ENCODE results near the gene MFAP4. TPM values are rescaled to one million over a fixed set of nuclear protein-coding genes. Genes with fewer than 3 reads are reported as not detected.

MFAP4 gene
- total and polyA plus RNA-seq, 2 donors (not counting 1 experiment from before 2014, with no cell fraction given): not detected

DNA sequence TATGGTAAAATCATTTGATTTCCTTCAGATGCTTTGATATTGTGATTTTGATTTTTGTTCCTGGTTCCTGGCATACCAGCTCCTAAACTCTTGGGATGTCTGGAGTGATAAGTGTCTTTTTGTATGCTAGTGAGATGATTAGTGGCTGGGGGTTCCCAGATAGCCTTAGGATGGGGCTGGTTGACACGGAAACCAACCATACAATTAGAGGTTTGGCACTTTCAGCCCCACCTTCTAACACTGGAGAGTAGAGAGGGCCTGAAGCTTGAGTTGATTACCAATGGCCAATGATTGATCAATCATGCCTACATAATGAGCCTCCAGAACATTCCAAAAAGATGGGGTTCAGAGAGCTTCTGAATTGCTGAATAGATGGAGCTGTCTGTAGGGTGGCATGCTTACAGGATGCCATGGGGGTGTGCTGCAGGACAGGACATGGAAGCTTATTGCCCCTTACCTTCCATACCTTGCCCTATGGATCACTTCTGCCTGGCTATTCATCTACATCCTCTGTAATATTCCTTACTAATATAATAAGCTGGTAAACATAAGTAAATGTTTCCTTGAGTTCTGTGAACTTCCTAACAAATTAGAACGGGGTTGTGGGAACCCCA is 46.8 kb upstream of the MFAP4 start:
- peak; percentile 20 for DNase-seq
- intact Hi-C loops (cut with micrococcal nuclease): no loop called here
- Mint-ChIP-seq H3K27ac (no peak overlapping the region), H3K27me3 (peaks cover 3% of the 10 kb centered on the region), H3K4me1 (no peaks in the 10 kb centered on the region), H3K4me3 (no peak overlapping the region), H3K9me3 (ENCODE audit: insufficient read depth) (no peaks in the 10 kb centered on the region)
- Histone ChIP-seq H3K4me1 (ENCODE audit: control insufficient read depth in 2 of 2, insufficient read depth in 2 of 2, low read length in 2 of 2) (no peaks in the 10 kb centered on the region), H3K27ac (ENCODE audit: low read length in 2 of 2) (no peak overlapping the region), H2AFZ (ENCODE audit: insufficient read depth, low read depth, low read length, poor library complexity, severe bottlenecking) (no peak overlapping the region), H4K20me1 (ENCODE audit: control insufficient read depth, insufficient read depth, low read length, poor library complexity, severe bottlenecking) (no peaks in the 10 kb centered on the region), H3K79me2 (ENCODE audit: control insufficient read depth, insufficient read depth, low read length) (no peaks in the 10 kb centered on the region), H3K36me3 (replicated peaks in 1 of 2; ENCODE audit: control extremely low read depth in 1 of 2, control insufficient read depth in 1 of 2, extremely low read depth in 1 of 2, insufficient read depth in 2 of 2, low read length in 1 of 2) (no peaks in the 10 kb centered on the region), H3K4me3 (ENCODE audit: control extremely low read depth in 1 of 5, extremely low read depth in 1 of 5, insufficient read depth in 1 of 5, low read depth in 2 of 5, low read length in 4 of 5) (no peak overlapping the region), H3K4me2 (replicated peaks; ENCODE audit: low read depth, low read length, poor library complexity, severe bottlenecking) (no peak overlapping the region), H3K9ac (ENCODE audit: low read length) (no peak overlapping the region), H3K9me3 (ENCODE audit: control extremely low read depth in 1 of 3, control insufficient read depth in 2 of 3, insufficient read depth in 1 of 3, low read length in 2 of 3) (no peaks in the 10 kb centered on the region), H3K27me3 (replicated peaks in 1 of 4; ENCODE audit: control extremely low read depth in 1 of 4, control insufficient read depth in 3 of 4, insufficient read depth in 4 of 4, low read length in 3 of 4) (peaks cover 0 to 2% (median 0%) of the 10 kb centered on the region in 4 experiments)
- TF ChIP-seq CTCF (IDR thresholded peaks at IDR 0.05): peak; percentile 12
- TF ChIP-seq EZH2 (IDR thresholded peaks at IDR 0.05; ENCODE audit: borderline replicate concordance, insufficient read depth, low read depth, low read length, poor library complexity, severe bottlenecking): no peak
- CTCF ChIA-PET: interaction anchor here (0.7 to 2.1 kb wide), 6 partner anchors 9 to 332 kb away, joined by 3 to 22 read pairs (median 4); partner anchors contain the start of gene B9D1
- WGBS (ENCODE audit: insufficient coverage): 100% methylated on average over 1 of the region's 2 CpGs
- POLR2A ChIA-PET: no interaction called here
- ATAC-seq (ENCODE audit: low read depth): no peak

GRCh38 chr17:19433255-19433654 is 46.3 kb upstream of the MFAP4 start:
- WGBS (ENCODE audit: insufficient coverage): 92% methylated on average over 1 of the region's 5 CpGs
- Mint-ChIP-seq H3K4me1 (no peaks in the 10 kb centered on the region), H3K9me3 (ENCODE audit: insufficient read depth) (no peaks in the 10 kb centered on the region), H3K4me3 (no peak overlapping the region), H3K27ac (no peak overlapping the region), H3K27me3 (peaks cover 3% of the 10 kb centered on the region)
- Histone ChIP-seq H3K27me3 (replicated peaks in 1 of 4; ENCODE audit: control extremely low read depth in 1 of 4, control insufficient read depth in 3 of 4, insufficient read depth in 4 of 4, low read length in 3 of 4) (peaks cover 0 to 2% (median 0%) of the 10 kb centered on the region in 4 experiments), H4K20me1 (ENCODE audit: control insufficient read depth, insufficient read depth, low read length, poor library complexity, severe bottlenecking) (no peaks in the 10 kb centered on the region), H3K27ac (ENCODE audit: low read length in 2 of 2) (no peak overlapping the region), H3K4me1 (ENCODE audit: control insufficient read depth in 2 of 2, insufficient read depth in 2 of 2, low read length in 2 of 2) (no peaks in the 10 kb centered on the region), H2AFZ (ENCODE audit: insufficient read depth, low read depth, low read length, poor library complexity, severe bottlenecking) (no peak overlapping the region), H3K9me3 (ENCODE audit: control extremely low read depth in 1 of 3, control insufficient read depth in 2 of 3, insufficient read depth in 1 of 3, low read length in 2 of 3) (no peaks in the 10 kb centered on the region), H3K36me3 (replicated peaks in 1 of 2; ENCODE audit: control extremely low read depth in 1 of 2, control insufficient read depth in 1 of 2, extremely low read depth in 1 of 2, insufficient read depth in 2 of 2, low read length in 1 of 2) (no peaks in the 10 kb centered on the region), H3K4me2 (replicated peaks; ENCODE audit: low read depth, low read length, poor library complexity, severe bottlenecking) (no peak overlapping the region), H3K9ac (ENCODE audit: low read length) (no peak overlapping the region), H3K79me2 (ENCODE audit: control insufficient read depth, insufficient read depth, low read length) (no peaks in the 10 kb centered on the region), H3K4me3 (ENCODE audit: control extremely low read depth in 1 of 5, extremely low read depth in 1 of 5, insufficient read depth in 1 of 5, low read depth in 2 of 5, low read length in 4 of 5) (no peak overlapping the region)
- DNase-seq (no peak), ATAC-seq (ENCODE audit: low read depth) (no peak)
- TF ChIP-seq EZH2 (IDR thresholded peaks at IDR 0.05; ENCODE audit: borderline replicate concordance, insufficient read depth, low read depth, low read length, poor library complexity, severe bottlenecking): no peak
- no peak for TF ChIP-seq CTCF (IDR thresholded peaks at IDR 0.05)
- intact Hi-C loops (cut with micrococcal nuclease): no loop called here
- ChIA-PET CTCF (interaction anchor here (0.9 to 2.1 kb wide), 4 partner anchors 16 to 330 kb away, joined by 3 to 22 read pairs (median 6); partner anchors contain the start of gene B9D1), POLR2A (no interaction called here)
